ENCODE measurements around the gene HAUS3.
"Not testable (repeated sequence)": the region's sequence is repeated elsewhere in the genome, so short reads cannot be mapped to it uniquely, and the experiment has no call there.

Gene HAUS3

DNA sequence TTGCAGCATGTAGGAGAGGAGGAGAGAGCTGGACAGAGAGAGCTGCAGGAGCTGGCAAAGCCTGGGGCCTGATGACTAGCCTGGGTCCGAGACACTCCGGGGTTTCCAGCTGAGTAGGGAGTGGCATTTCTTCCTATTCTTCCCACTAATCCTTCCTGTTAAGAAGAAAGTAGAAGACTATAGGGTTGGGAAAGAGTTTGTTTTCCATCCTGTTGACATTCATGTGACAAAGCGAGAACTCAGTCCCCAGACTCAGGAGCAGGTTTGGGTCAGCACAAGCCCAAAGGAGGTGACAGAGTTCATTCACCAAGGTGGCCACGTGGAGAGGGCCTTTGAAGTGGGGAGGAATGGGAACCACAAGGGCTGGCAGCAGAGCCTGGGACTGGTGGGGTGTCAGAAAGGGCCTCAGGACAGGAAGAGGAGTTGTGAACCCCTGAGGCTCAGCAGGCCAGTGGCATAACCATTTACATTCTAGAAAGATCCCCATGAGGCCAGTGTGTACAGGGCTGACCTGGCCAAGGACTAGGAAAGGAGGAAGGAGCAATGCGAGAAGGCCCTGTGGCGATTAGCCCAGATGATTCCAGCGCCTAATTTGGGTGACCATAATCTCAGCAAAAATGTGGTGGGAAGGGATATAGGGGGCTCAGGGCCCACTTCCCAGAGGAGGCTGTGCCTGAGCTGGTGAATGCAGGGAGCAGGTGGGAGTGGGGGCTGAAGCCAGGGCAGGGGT is 3.3 kb upstream of the HAUS3 start:
- no peak overlapping the region for H3K4me3 Mint-ChIP-seq
- peak; percentile 27 for DNase-seq
- H3K36me3 Mint-ChIP-seq (ENCODE audit: low read depth): peaks cover 17% of the 10 kb centered on the region
- no peaks in the 10 kb centered on the region for H3K9me3 Mint-ChIP-seq
- peak overlapping the region; percentile 27 for H3K27ac Mint-ChIP-seq
- no peaks in the 10 kb centered on the region for H3K27me3 Mint-ChIP-seq
- H3K4me1 Mint-ChIP-seq (ENCODE audit: low read depth): peaks cover 33% of the 10 kb centered on the region

- Mint-ChIP-seq H3K9me3 (no peaks in the 10 kb centered on the region), H3K27ac (peak overlapping the region; percentile 37), H3K27me3 (no peaks in the 10 kb centered on the region), H3K4me3 (no peak overlapping the region), H3K4me1 (ENCODE audit: low read depth) (peaks cover 44% of the 10 kb centered on the region), H3K36me3 (ENCODE audit: low read depth) (peaks cover 26% of the 10 kb centered on the region)
- peak; percentile 30 for DNase-seq
Observed at GRCh38 chr4:2243681-2244380, 1.9 kb upstream of the HAUS3 start.

- H3K4me3 Mint-ChIP-seq: peak overlapping the region; percentile 96
- no peak for DNase-seq
- H3K27me3 Mint-ChIP-seq: no peaks in the 10 kb centered on the region
- H3K4me1 Mint-ChIP-seq (ENCODE audit: low read depth): peaks cover 65% of the 10 kb centered on the region
- H3K27ac Mint-ChIP-seq: peak overlapping the region; percentile 94
- H3K36me3 Mint-ChIP-seq (ENCODE audit: low read depth): peaks cover 46% of the 10 kb centered on the region
- H3K9me3 Mint-ChIP-seq: no peaks in the 10 kb centered on the region
Observed at GRCh38 chr4:2241003-2241402, 918 bp downstream of the HAUS3 start.

GRCh38 chr4:2236944-2237666 is 4.8 kb downstream of the HAUS3 start:
- no peaks in the 10 kb centered on the region for H3K9me3 Mint-ChIP-seq
- H3K4me1 Mint-ChIP-seq (ENCODE audit: low read depth): peaks cover 63% of the 10 kb centered on the region
- peak overlapping the region; percentile 67 for H3K27ac Mint-ChIP-seq
- peak overlapping the region; percentile 34 for H3K4me3 Mint-ChIP-seq
- H3K36me3 Mint-ChIP-seq (ENCODE audit: low read depth): peaks cover 84% of the 10 kb centered on the region
- no peak for DNase-seq
- H3K27me3 Mint-ChIP-seq: no peaks in the 10 kb centered on the region

DNA sequence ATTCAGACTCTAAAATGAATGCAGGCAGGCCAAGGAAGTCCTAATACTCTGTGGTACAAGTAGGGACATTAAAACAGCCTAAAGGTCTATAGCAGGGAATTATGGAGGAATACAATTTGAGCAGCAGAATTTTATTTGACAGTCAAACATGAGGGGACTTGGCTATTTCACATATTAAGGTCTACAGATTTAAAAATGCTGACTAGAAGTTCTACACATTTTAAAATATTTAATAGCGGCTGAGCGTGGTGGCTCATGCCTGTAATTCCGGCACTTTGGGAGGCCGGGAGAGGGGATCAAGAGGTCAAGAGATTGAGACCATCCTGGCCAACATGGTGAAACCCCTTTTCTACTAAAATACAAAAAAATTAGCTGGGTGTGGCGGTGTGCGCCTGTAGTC is 10.8 kb downstream of the HAUS3 start:
- peaks cover 28% of the 10 kb centered on the region for H3K4me1 Mint-ChIP-seq (ENCODE audit: low read depth)
- H3K4me3 Mint-ChIP-seq: no peak overlapping the region
- H3K27me3 Mint-ChIP-seq: no peaks in the 10 kb centered on the region
- H3K36me3 Mint-ChIP-seq (ENCODE audit: low read depth): peaks cover 76% of the 10 kb centered on the region
- no peaks in the 10 kb centered on the region for H3K9me3 Mint-ChIP-seq
- DNase-seq: no peak
- no peak overlapping the region for H3K27ac Mint-ChIP-seq

DNA sequence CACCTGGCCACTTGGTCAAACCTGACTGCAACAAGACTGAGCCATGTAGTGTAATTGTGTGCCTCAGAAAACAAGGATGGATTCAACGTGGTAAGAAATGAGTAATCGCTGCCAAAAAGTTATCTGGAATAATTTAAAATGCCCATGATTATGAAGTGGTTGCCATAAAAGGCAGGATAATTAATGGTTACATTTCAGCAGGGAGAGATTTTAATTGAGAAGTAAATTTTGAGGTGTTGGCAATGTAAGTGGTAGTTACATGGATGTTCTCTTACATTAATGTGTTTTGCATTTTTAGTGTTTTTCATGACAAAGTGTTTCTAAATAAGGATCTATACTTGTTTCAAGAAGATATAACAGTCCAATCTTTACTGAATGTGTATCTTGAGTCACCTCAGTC is 15.7 kb downstream of the HAUS3 start:
- Mint-ChIP-seq H3K36me3 (ENCODE audit: low read depth) (peaks cover 45% of the 10 kb centered on the region), H3K27ac (peak overlapping the region; percentile 41), H3K9me3 (no peaks in the 10 kb centered on the region), H3K4me3 (no peak overlapping the region), H3K4me1 (ENCODE audit: low read depth) (peaks cover 4% of the 10 kb centered on the region), H3K27me3 (no peaks in the 10 kb centered on the region)
- no peak for DNase-seq

GRCh38 chr4:2222838-2223237 is 19.1 kb downstream of the HAUS3 start:
- no peaks in the 10 kb centered on the region for H3K9me3 Mint-ChIP-seq
- no peak overlapping the region for H3K27ac Mint-ChIP-seq
- peaks cover 4% of the 10 kb centered on the region for H3K4me1 Mint-ChIP-seq (ENCODE audit: low read depth)
- H3K27me3 Mint-ChIP-seq: no peaks in the 10 kb centered on the region
- no peak overlapping the region for H3K4me3 Mint-ChIP-seq
- peaks cover 25% of the 10 kb centered on the region for H3K36me3 Mint-ChIP-seq (ENCODE audit: low read depth)
- no peak for DNase-seq

DNA sequence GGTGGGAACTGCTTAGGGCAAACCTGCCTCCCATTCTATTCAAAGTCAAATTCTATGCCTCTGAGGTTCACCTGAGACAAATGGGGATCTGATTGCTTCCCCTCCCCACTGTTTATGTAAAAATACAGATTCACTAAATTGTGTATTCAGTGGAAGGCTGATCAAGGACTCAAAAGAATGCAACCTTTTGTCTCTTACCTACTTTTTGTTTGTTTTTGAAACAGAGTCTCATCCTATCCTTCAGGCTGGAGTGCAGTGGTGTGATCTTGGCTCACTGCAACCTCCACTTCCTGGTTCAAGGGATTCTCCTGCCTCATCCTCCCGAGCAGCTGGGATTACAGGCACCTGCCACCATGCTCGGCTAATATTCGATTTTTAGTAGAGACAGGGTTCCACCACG is 20.5 kb downstream of the HAUS3 start:
- H3K4me3 Mint-ChIP-seq; H3K27me3 Mint-ChIP-seq; H3K4me1 Mint-ChIP-seq (ENCODE audit: low read depth): not testable (repeated sequence)

GRCh38 chr4:2220016-2220630 is 21.8 kb downstream of the HAUS3 start:
- Mint-ChIP-seq H3K27ac (no peak overlapping the region), H3K27me3 (no peaks in the 10 kb centered on the region), H3K4me1 (ENCODE audit: low read depth) (peaks cover 4% of the 10 kb centered on the region), H3K9me3 (no peaks in the 10 kb centered on the region), H3K4me3 (no peak overlapping the region), H3K36me3 (ENCODE audit: low read depth) (peaks cover 10% of the 10 kb centered on the region)
- DNase-seq: peak; percentile 84

More for the DNA sequence above, 20.5 kb downstream of the HAUS3 start:
- H3K27ac Mint-ChIP-seq, DNase-seq, H3K9me3 Mint-ChIP-seq: not testable (repeated sequence)
- peaks cover 16% of the 10 kb centered on the region for H3K36me3 Mint-ChIP-seq (ENCODE audit: low read depth)

DNA sequence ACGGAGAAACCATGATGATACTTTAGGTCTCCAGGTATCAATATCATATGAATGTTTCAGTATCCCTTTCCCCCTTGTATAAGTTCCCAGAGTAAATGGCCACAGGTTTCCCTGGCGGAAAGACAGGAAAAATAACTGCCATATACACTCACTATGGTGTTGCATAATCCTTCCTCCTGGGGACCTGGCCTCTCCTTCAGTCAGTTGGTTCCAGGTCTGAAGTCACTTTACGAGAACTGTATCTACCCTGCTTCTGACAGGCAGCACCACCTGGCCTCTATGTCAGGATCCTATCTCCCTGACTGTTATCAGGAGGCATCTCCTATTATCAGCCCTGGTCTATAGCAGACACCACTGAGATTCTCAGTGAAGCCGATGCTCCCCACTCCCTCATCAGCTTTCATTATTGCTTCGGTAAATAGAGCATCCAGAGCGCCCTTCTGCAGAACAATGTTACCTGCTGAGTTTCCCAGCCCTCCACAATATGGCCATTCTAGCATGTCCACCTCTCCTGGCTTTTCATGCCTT is 22.6 kb downstream of the HAUS3 start:
- Mint-ChIP-seq H3K27ac (no peak overlapping the region), H3K27me3 (no peaks in the 10 kb centered on the region), H3K4me1 (ENCODE audit: low read depth) (peaks cover 4% of the 10 kb centered on the region), H3K36me3 (ENCODE audit: low read depth) (peaks cover 10% of the 10 kb centered on the region), H3K4me3 (no peak overlapping the region), H3K9me3 (no peaks in the 10 kb centered on the region)
- DNase-seq: no peak

- H3K4me1 Mint-ChIP-seq (ENCODE audit: low read depth): peaks cover 4% of the 10 kb centered on the region
- no peak for DNase-seq
- H3K4me3 Mint-ChIP-seq: no peak overlapping the region
- no peaks in the 10 kb centered on the region for H3K9me3 Mint-ChIP-seq
- no peaks in the 10 kb centered on the region for H3K27me3 Mint-ChIP-seq
- H3K27ac Mint-ChIP-seq: no peak overlapping the region
- H3K36me3 Mint-ChIP-seq (ENCODE audit: low read depth): peaks cover 10% of the 10 kb centered on the region
Observed at GRCh38 chr4:2218436-2218835, 23.5 kb downstream of the HAUS3 start.

GRCh38 chr4:2217726-2218125 is 24.2 kb downstream of the HAUS3 start:
- Mint-ChIP-seq H3K27ac (no peak overlapping the region), H3K27me3 (no peaks in the 10 kb centered on the region), H3K9me3 (no peaks in the 10 kb centered on the region), H3K4me3 (no peak overlapping the region), H3K4me1 (ENCODE audit: low read depth) (peaks cover 4% of the 10 kb centered on the region), H3K36me3 (ENCODE audit: low read depth) (peaks cover 7% of the 10 kb centered on the region)
- no peak for DNase-seq

- Mint-ChIP-seq H3K27me3 (no peaks in the 10 kb centered on the region), H3K27ac (no peak overlapping the region), H3K4me3 (no peak overlapping the region), H3K4me1 (ENCODE audit: low read depth) (no peaks in the 10 kb centered on the region), H3K36me3 (ENCODE audit: low read depth) (no peaks in the 10 kb centered on the region), H3K9me3 (no peaks in the 10 kb centered on the region)
- no peak for DNase-seq
Observed at GRCh38 chr4:2212831-2213230, 29.1 kb downstream of the HAUS3 start.

DNA sequence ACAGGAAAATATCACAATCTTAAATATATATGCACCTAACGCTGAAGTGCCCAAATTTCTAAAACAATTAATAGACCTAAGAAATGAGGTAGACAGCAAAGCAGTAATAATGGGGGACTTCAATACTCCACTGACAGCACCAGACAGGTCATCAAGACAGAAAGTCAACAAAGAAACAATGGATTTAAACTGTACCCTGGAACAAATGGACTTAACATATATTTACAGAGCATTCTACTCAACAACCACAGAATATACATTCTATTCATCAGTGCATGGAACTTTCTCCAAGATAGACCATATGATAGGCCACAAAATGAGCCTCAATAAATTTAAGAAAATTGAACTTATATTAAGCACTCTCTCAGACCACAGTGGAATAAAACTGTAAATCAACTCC is 39.1 kb downstream of the HAUS3 start:
- not testable (repeated sequence) for DNase-seq; H3K27me3 Mint-ChIP-seq; H3K9me3 Mint-ChIP-seq; H3K36me3 Mint-ChIP-seq (ENCODE audit: low read depth); H3K4me1 Mint-ChIP-seq (ENCODE audit: low read depth); H3K4me3 Mint-ChIP-seq; H3K27ac Mint-ChIP-seq

All from activated T-cell treated with anti-CD3 and anti-CD28 coated beads, Interleukin-2, amount 50 U/mL, for 24 hours (primary cell).